Suprapubic skin (tissue), 4 donors: ENCODE results near the gene MOXD1. TPM values are rescaled to one million over a fixed set of nuclear protein-coding genes. Genes with fewer than 3 reads are reported as not detected.

Experiments used
- DNase-seq, 2 donors: peaks; one replicate each; pipeline ENCODE4 v3.0.0-alpha.2; 2019; ENCODE audit warnings: low spot score in 2 of 2
- H3K27ac ChIP-seq: fragments of 200-600 bp; sonication (generic); one replicate; pipeline ENCODE4 v1.5.1; 2019
- H3K27me3 ChIP-seq: fragments of 200-600 bp; sonication (generic); one replicate; pipeline ENCODE4 v1.5.1; 2019
- H3K36me3 ChIP-seq: fragments of 200-600 bp; sonication (generic); one replicate; pipeline ENCODE4 v1.5.1; 2019
- H3K4me1 ChIP-seq: fragments of 200-600 bp; sonication (generic); one replicate; pipeline ENCODE4 v1.5.1; 2019
- H3K4me3 ChIP-seq: fragments of 200-600 bp; sonication (generic); one replicate; pipeline ENCODE4 v1.5.1; 2019; ENCODE audit warnings: mild to moderate bottlenecking
- H3K9me3 ChIP-seq: fragments of 200-600 bp; sonication (generic); one replicate; pipeline ENCODE4 v1.5.1; 2019
- EP300 ChIP-seq: sonication (generic); formaldehyde crosslinking; IDR thresholded peaks from one replicate; pipeline ENCODE4 v1.6.1; 2017; ENCODE audit warnings: antibody characterized with exemption
- POLR2A ChIP-seq, 2 donors: fragments of 450-650 bp; IDR thresholded peaks; one replicate each; pipeline ENCODE4 v1.6.1; 2017; ENCODE audit warnings: antibody characterized with exemption in 2 of 2, mild to moderate bottlenecking in 2 of 2, moderate library complexity in 2 of 2
- POLR2AphosphoS5 ChIP-seq, 3 donors: sonication (generic); formaldehyde crosslinking; IDR thresholded peaks; one replicate each; pipeline ENCODE4 v1.6.1; 2017; ENCODE audit warnings: antibody characterized with exemption in 3 of 3
- WGBS: methylation state at CpG from one replicate; pipeline ENCODE4 v1.1.5; 2018; 5-methylcytosine and 5-hydroxymethylcytosine counted together
- total RNA-seq, 4 donors: library from RNA; depleted of rRNA; stranded (reverse); fragments of >200 nt; gene quantifications; one replicate each; pipeline ENCODE4 v1.1.0, GENCODE V29; 2016
- TF ChIP-seq, protein P1 (sequence below), 2 donors: fragments of 200-600 bp in 1 of 2; fragments of 450-650 bp in 1 of 2; sonication (generic) in 1 of 2; IDR thresholded peaks; one replicate each; pipeline ENCODE4 v1.5.1; 2016 to 2019; ENCODE audit warnings: antibody characterized with exemption in 2 of 2, mild to moderate bottlenecking in 1 of 2, moderate library complexity in 1 of 2

The MOXD1 gene
- total RNA-seq, 4 donors from 2014 or later = 16.7 to 25.9 (median 21.0) TPM

DNA sequence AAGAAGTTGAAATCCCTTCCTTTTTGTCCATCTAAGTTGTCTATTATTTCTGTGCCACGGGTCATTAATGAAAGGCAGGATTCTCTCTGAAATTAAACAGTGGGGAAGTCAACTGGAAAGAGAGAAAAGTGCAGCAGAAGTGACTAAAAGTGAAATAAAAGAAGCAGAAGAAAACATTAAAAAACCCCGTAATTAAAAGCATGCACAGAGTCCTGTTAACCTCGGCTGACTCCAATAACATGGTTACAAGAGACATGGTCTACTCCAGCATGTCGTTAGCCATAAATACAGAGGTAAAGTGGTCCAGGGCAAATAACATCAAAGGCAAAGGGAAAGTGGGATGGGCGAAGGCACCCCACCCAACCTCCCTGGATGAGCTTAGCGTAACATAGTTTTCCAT is 13.0 kb upstream of the MOXD1 start:
- Histone ChIP-seq H3K27ac (no peak overlapping the region), H3K4me3 (no peak overlapping the region), H3K27me3 (no peaks in the 10 kb centered on the region), H3K4me1 (no peaks in the 10 kb centered on the region), H3K9me3 (no peaks in the 10 kb centered on the region), H3K36me3 (no peaks in the 10 kb centered on the region)
- TF ChIP-seq POLR2A (IDR thresholded peaks at IDR 0.05) (no peak), POLR2AphosphoS5 (IDR thresholded peaks at IDR 0.05) (no peak), EP300 (no peak)
- TF ChIP-seq, protein P1, sequence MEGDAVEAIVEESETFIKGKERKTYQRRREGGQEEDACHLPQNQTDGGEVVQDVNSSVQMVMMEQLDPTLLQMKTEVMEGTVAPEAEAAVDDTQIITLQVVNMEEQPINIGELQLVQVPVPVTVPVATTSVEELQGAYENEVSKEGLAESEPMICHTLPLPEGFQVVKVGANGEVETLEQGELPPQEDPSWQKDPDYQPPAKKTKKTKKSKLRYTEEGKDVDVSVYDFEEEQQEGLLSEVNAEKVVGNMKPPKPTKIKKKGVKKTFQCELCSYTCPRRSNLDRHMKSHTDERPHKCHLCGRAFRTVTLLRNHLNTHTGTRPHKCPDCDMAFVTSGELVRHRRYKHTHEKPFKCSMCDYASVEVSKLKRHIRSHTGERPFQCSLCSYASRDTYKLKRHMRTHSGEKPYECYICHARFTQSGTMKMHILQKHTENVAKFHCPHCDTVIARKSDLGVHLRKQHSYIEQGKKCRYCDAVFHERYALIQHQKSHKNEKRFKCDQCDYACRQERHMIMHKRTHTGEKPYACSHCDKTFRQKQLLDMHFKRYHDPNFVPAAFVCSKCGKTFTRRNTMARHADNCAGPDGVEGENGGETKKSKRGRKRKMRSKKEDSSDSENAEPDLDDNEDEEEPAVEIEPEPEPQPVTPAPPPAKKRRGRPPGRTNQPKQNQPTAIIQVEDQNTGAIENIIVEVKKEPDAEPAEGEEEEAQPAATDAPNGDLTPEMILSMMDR (IDR thresholded peaks at IDR 0.05) = no peak
- no peak for DNase-seq
- 54% methylated on average over 6 of the region's 6 CpGs for WGBS

DNA sequence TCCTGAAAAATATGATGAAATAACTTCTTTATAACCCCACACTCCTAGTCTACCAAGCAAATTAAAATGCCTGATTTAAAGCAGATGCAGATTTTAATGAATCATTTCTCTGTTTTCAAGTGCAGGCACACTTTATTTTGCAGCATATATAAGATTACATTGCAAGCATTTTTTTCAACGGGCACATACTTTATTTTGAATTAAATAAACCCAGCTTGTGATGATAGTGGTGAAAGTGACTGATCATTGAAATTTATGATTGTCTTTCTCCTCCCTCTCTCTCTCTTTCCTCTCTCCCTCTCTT is 12.2 kb upstream of the MOXD1 start:
- H3K27ac ChIP-seq = no peak overlapping the region

DNA sequence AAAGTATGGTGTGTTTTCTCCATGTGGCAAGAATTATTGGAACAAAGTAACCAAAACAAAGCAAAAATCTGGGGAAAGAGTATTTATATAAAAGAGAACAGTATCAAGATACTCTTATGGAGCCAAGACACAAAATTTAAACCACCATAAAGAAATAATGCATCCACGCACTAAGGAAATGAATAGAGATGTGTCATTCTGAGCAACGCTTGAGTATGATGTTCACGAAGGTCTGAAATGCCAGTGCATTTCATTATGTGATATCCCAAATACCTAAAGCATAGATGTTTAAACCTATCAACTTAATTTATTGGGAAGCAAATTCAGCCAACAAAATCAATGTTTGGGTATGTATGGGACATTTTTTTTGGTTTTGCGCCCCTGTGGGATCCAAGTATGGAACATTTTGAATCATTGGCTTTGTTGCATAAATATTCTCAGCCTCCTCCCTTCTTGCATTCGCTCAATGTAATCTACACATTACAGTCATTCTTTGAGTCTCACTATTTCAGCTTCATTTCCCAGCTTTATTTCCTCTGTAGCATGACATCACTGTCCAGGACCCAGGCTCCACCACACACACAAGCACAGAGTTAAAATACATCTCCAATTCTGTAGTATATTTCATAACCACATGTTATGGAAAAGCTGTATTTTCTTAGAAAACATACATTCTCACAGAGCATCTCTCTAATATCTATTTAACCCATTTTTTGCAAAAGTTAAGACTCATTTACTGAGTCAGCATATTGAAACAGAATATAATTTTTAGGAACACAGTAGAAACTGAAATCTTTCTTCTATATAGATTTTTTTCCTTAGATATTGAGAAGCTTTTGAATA is 11.6 kb upstream of the MOXD1 start:
- no peak for DNase-seq
- no peak for TF ChIP-seq EP300
- TF ChIP-seq POLR2A (IDR thresholded peaks at IDR 0.05) = no peak
- TF ChIP-seq POLR2AphosphoS5 (IDR thresholded peaks at IDR 0.05) = no peak
- TF ChIP-seq, protein P1 (IDR thresholded peaks at IDR 0.05) = no peak
- Histone ChIP-seq H3K9me3 (no peaks in the 10 kb centered on the region), H3K4me1 (no peaks in the 10 kb centered on the region), H3K4me3 (no peak overlapping the region), H3K36me3 (no peaks in the 10 kb centered on the region), H3K27ac (no peak overlapping the region), H3K27me3 (no peaks in the 10 kb centered on the region)
- 89% methylated on average over 5 of the region's 5 CpGs for WGBS

More for the DNA sequence above, 12.2 kb upstream of the MOXD1 start:
- Histone ChIP-seq H3K4me1 (no peaks in the 10 kb centered on the region), H3K4me3 (no peak overlapping the region), H3K9me3 (no peaks in the 10 kb centered on the region), H3K36me3 (no peaks in the 10 kb centered on the region), H3K27me3 (no peaks in the 10 kb centered on the region)
- DNase-seq = no peak
- TF ChIP-seq, protein P1 (IDR thresholded peaks at IDR 0.05) = no peak
- TF ChIP-seq EP300 (no peak), POLR2AphosphoS5 (IDR thresholded peaks at IDR 0.05) (no peak), POLR2A (IDR thresholded peaks at IDR 0.05) (no peak)
- 35% methylated on average over 1 of the region's 1 CpG for WGBS

DNA sequence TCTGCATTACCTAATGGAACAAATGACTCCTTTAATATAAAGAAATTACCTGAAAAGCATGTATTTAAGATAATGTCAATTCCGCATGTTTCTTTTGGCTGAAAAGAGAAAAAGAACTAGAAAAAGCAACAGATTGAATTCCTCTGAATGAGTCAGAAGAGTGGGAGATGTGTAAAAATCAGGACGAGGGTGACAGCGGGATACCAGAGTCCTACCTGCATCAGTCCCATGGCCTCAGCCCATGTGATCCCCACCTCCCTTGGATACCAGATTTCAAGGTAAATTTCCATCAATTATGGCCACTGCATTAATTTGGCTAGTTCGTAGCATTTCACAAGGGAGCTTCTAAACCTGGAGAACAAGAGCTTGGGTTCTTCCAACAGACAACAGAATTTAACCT is 10.0 kb upstream of the MOXD1 start:
- Histone ChIP-seq H3K27ac (no peak overlapping the region), H3K36me3 (no peaks in the 10 kb centered on the region), H3K9me3 (no peaks in the 10 kb centered on the region), H3K27me3 (no peaks in the 10 kb centered on the region), H3K4me1 (no peaks in the 10 kb centered on the region), H3K4me3 (no peak overlapping the region)
- 93% methylated on average over 4 of the region's 4 CpGs for WGBS
- TF ChIP-seq, protein P1 (IDR thresholded peaks at IDR 0.05) = no peak
- TF ChIP-seq EP300 (no peak), POLR2A (IDR thresholded peaks at IDR 0.05) (no peak), POLR2AphosphoS5 (IDR thresholded peaks at IDR 0.05) (no peak)
- no peak for DNase-seq

DNA sequence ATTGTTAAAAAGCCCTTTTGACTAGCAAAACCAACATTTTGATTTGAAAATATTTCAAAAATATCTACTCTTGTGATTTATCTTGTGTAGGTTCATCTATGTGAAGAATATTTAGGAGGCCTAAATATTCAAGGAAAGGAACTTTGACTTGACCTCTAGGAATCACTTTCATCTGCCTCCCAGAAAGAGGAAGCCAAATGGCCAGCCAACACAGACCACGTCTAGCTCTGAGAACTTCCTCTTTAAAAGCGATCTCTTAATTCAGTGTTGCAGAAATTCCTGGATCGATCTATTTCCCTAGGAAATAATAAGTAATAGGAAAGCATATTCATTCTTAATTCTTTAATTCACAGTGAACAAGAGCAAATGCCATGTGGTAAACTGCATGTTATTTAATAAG is 9.6 kb upstream of the MOXD1 start:
- Histone ChIP-seq H3K4me1 (no peaks in the 10 kb centered on the region), H3K27me3 (no peaks in the 10 kb centered on the region), H3K27ac (no peak overlapping the region), H3K4me3 (no peak overlapping the region), H3K36me3 (no peaks in the 10 kb centered on the region), H3K9me3 (no peaks in the 10 kb centered on the region)
- TF ChIP-seq, protein P1 (IDR thresholded peaks at IDR 0.05) = no peak
- TF ChIP-seq POLR2AphosphoS5 (IDR thresholded peaks at IDR 0.05) (no peak), POLR2A (IDR thresholded peaks at IDR 0.05) (no peak), EP300 (no peak)
- no peak for DNase-seq
- WGBS = 70% methylated on average over 3 of the region's 3 CpGs
